ENCODE data around the gene NCAM2. TPM values are rescaled to one million over a fixed set of nuclear protein-coding genes. Genes with fewer than 3 reads are reported as not detected.
A peak's percentile ranks its signal among the peaks of the same experiment; 100 is the strongest.

The NCAM2 gene
- total and polyA plus RNA-seq, 2 of the 4 experiments (the other 2 are of a cell fraction): 2.7 to 5.0 TPM

DNA sequence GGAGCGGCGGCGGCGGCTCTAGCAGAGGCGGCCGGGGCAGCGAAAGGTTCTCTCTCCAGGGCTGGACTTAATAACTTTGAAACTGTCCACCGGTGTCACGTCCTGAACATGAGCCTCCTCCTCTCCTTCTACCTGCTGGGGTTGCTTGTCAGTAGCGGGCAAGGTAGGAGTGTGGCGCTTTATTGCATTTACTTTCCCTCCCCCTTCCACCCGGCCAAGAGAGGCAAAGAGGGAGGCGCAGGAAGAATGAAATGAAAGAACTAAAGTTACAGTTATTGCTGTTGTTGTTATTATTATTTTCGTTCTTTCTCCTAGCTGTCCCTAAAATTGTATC, 214 bp downstream of the NCAM2 start:
- H3K4ac ChIP-seq (ENCODE audit: low read depth, low read length): no peak overlapping the region
- DNase-seq (no peak), ATAC-seq (ENCODE audit: low read depth) (no peak; the same call in 1 of the 2 replicates)
- H3K9me1 ChIP-seq (ENCODE audit: insufficient read depth, low read length): no peaks in the 10 kb centered on the region
- intact Hi-C loops (cut with micrococcal nuclease): loop anchor here (2.0 kb wide), 2 partner anchors 234 to 1794 kb away; no protein-coding TSS in a partner anchor
- no peak overlapping the region for H2BK20ac ChIP-seq (ENCODE audit: low read depth, low read length)
- H3K36me3 ChIP-seq (ENCODE audit: control insufficient read depth, insufficient read depth, low read length): no peaks in the 10 kb centered on the region
- WGBS, 2 experiments (ENCODE audit: extremely low coverage in 2 of 2, insufficient read length in 1 of 2): no CpG with 5 or more reads among the region's 14 CpGs
- peak overlapping the region; percentile 71 for H3K9ac ChIP-seq (ENCODE audit: low read depth, low read length)
- POLR2A ChIA-PET (ENCODE audit: unreplicated experiment): no interaction called here
- no peaks in the 10 kb centered on the region for H4K20me1 ChIP-seq (ENCODE audit: insufficient read depth, low read length)
- H3K27me3 ChIP-seq (ENCODE audit: control insufficient read depth, insufficient read depth, low read length): peaks cover 6% of the 10 kb centered on the region; the same call in 1 of the 2 replicates
- no peak overlapping the region for H3K27ac ChIP-seq (ENCODE audit: insufficient read depth, low read length)
- BruUV-seq (replicated peaks): no TSS peak
- H2BK120ac ChIP-seq (ENCODE audit: low read depth, low read length): no peak overlapping the region
- in situ Hi-C loops (cut with MboI; ENCODE audit: low sequenced_read_pairs): no loop called here
- no peak overlapping the region for H3K23ac ChIP-seq (ENCODE audit: low read depth, low read length)
- H2AK9ac ChIP-seq (replicated peaks; ENCODE audit: low read depth, low read length, poor library complexity): no peak overlapping the region
- dilution Hi-C loops (cut with HindIII; ENCODE audit: low sequenced_read_pairs, unreplicated experiment): no loop called here
- CTCF ChIA-PET: no interaction called here
- H4K5ac ChIP-seq (ENCODE audit: low read depth, low read length): no peak overlapping the region
- H3K14ac ChIP-seq (replicated peaks; ENCODE audit: low read depth, low read length): no peak overlapping the region
- no peaks in the 10 kb centered on the region for H3K9me3 ChIP-seq (ENCODE audit: control insufficient read depth, insufficient read depth, low read length)
- H3K79me1 ChIP-seq (ENCODE audit: low read depth in 1 of 2, low read length in 2 of 2): no peaks in the 10 kb centered on the region
- peak overlapping the region; percentile 86 for H2AFZ ChIP-seq (replicated peaks; ENCODE audit: low read length, poor library complexity)
- H3K4me3 ChIP-seq (ENCODE audit: insufficient read depth, low read depth, low read length): peak overlapping the region; percentile 85
- TF ChIP-seq, protein P1, sequence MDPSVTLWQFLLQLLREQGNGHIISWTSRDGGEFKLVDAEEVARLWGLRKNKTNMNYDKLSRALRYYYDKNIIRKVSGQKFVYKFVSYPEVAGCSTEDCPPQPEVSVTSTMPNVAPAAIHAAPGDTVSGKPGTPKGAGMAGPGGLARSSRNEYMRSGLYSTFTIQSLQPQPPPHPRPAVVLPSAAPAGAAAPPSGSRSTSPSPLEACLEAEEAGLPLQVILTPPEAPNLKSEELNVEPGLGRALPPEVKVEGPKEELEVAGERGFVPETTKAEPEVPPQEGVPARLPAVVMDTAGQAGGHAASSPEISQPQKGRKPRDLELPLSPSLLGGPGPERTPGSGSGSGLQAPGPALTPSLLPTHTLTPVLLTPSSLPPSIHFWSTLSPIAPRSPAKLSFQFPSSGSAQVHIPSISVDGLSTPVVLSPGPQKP (IDR thresholded peaks at IDR 0.05; ENCODE audit: borderline replicate concordance, low read depth, low read length): no peak
- TF ChIP-seq, protein P2, sequence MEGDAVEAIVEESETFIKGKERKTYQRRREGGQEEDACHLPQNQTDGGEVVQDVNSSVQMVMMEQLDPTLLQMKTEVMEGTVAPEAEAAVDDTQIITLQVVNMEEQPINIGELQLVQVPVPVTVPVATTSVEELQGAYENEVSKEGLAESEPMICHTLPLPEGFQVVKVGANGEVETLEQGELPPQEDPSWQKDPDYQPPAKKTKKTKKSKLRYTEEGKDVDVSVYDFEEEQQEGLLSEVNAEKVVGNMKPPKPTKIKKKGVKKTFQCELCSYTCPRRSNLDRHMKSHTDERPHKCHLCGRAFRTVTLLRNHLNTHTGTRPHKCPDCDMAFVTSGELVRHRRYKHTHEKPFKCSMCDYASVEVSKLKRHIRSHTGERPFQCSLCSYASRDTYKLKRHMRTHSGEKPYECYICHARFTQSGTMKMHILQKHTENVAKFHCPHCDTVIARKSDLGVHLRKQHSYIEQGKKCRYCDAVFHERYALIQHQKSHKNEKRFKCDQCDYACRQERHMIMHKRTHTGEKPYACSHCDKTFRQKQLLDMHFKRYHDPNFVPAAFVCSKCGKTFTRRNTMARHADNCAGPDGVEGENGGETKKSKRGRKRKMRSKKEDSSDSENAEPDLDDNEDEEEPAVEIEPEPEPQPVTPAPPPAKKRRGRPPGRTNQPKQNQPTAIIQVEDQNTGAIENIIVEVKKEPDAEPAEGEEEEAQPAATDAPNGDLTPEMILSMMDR (conservative IDR thresholded peaks at IDR 0.05; ENCODE audit: low read depth, low read length): no peak
- TF ChIP-seq FOS (IDR thresholded peaks at IDR 0.05; ENCODE audit: low read depth, low read length) (no peak), MXI1 (IDR thresholded peaks at IDR 0.05; ENCODE audit: borderline replicate concordance, low read depth, low read length) (no peak)
- TF ChIP-seq, protein P3, sequence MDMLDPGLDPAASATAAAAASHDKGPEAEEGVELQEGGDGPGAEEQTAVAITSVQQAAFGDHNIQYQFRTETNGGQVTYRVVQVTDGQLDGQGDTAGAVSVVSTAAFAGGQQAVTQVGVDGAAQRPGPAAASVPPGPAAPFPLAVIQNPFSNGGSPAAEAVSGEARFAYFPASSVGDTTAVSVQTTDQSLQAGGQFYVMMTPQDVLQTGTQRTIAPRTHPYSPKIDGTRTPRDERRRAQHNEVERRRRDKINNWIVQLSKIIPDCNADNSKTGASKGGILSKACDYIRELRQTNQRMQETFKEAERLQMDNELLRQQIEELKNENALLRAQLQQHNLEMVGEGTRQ (IDR thresholded peaks at IDR 0.05; ENCODE audit: low read depth, low read length): no peak
- no peak overlapping the region for H3K56ac ChIP-seq (ENCODE audit: extremely low read depth, insufficient read depth, low read length)
- H3K4me1 ChIP-seq (ENCODE audit: control insufficient read depth, insufficient read depth, low read length): no peaks in the 10 kb centered on the region
- no peak overlapping the region for H4K8ac ChIP-seq (ENCODE audit: low read depth in 2 of 2, low read length in 2 of 2)
- H2AK5ac ChIP-seq (ENCODE audit: low read depth, low read length): no peak overlapping the region
- H2BK15ac ChIP-seq (ENCODE audit: low read depth, low read length): no peak overlapping the region
- H4K91ac ChIP-seq (ENCODE audit: insufficient read depth, low read depth, low read length): no peak overlapping the region
- H3K4me2 ChIP-seq (ENCODE audit: low read depth, low read length): peak overlapping the region; percentile 87
- no peak overlapping the region for H3K18ac ChIP-seq (ENCODE audit: low read depth, low read length)
- H2BK5ac ChIP-seq (ENCODE audit: low read depth, low read length, poor library complexity, severe bottlenecking): no peak overlapping the region
